Ammon's horn (tissue), 1 donor: ENCODE data around the gene AIMP2.
A peak's percentile ranks its signal among the peaks of the same experiment; 100 is the strongest.
"Not testable (repeated sequence)": the region's sequence is repeated elsewhere in the genome, so short reads cannot be mapped to it uniquely, and the experiment has no call there.

Experiments
- DNase-seq: peaks from one replicate; pipeline ENCODE4 v3.0.0-alpha.2; 2016; ENCODE audit warnings: low spot score

Gene AIMP2

GRCh38 chr7:6026011-6026819, 17.1 kb downstream of the AIMP2 start:
- DNase-seq, result peak; percentile 58

GRCh38 chr7:6026820-6027311, 17.8 kb downstream of the AIMP2 start:
- no peak for DNase-seq

- DNase-seq, result no peak
Observed at GRCh38 chr7:6027806-6028365, 18.8 kb downstream of the AIMP2 start.

- DNase-seq, result no peak
Observed at GRCh38 chr7:6028563-6028962, 19.5 kb downstream of the AIMP2 start.

GRCh38 chr7:6030988-6031387, 21.9 kb downstream of the AIMP2 start, which contains the start of gene ANKRD61:
ANKRD61 (plus strand) TSS chr7:6031376; CDS start chr7:6031376, 0 bp downstream.
- no peak for DNase-seq

- DNase-seq, result no peak
Observed at GRCh38 chr7:6031567-6031966, 22.5 kb downstream of the AIMP2 start.

- no peak for DNase-seq
Observed at GRCh38 chr7:6032167-6032566, 23.1 kb downstream of the AIMP2 start.

GRCh38 chr7:6032641-6033040, 23.6 kb downstream of the AIMP2 start:
- no peak for DNase-seq

- DNase-seq, result no peak
Observed at GRCh38 chr7:6035165-6035564, 26.1 kb downstream of the AIMP2 start.

GRCh38 chr7:6035686-6036085, 26.6 kb downstream of the AIMP2 start:
- no peak for DNase-seq

- no peak for DNase-seq
Observed at GRCh38 chr7:6049780-6050179, 40.7 kb downstream of the AIMP2 start.

- not testable (repeated sequence) for DNase-seq
Observed at GRCh38 chr7:6051185-6051584, 42.1 kb downstream of the AIMP2 start.

GRCh38 chr7:6056616-6057015, 47.5 kb downstream of the AIMP2 start:
- no peak for DNase-seq

- DNase-seq, result no peak
Observed at GRCh38 chr7:6057316-6058129, 48.5 kb downstream of the AIMP2 start.

- DNase-seq, result not testable (repeated sequence)
Observed at GRCh38 chr7:6059941-6060340, 50.9 kb downstream of the AIMP2 start.

- no peak for DNase-seq
Observed at GRCh38 chr7:6071406-6071805, 62.3 kb downstream of the AIMP2 start.
